Skeletal muscle tissue (tissue), 5 donors: ENCODE results near the gene PDIA6. TPM values are rescaled to one million over a fixed set of nuclear protein-coding genes. Genes with fewer than 3 reads are reported as not detected.

Source experiments
- H3K27ac ChIP-seq: one replicate; pipeline ENCODE4 v1.7.0; 2013; ENCODE audit warnings: mild to moderate bottlenecking, low read depth, low read length, inconsistent platforms
- H3K27me3 ChIP-seq, 3 donors: one replicate each; pipeline ENCODE4 v1.7.0; 2013; ENCODE audit warnings: low read length in 3 of 3; ENCODE audit not compliant: control insufficient read depth in 3 of 3, insufficient read depth in 3 of 3
- H3K36me3 ChIP-seq, 3 donors: one replicate each; pipeline ENCODE4 v1.7.0; 2013; ENCODE audit warnings: low read length in 3 of 3; ENCODE audit not compliant: control insufficient read depth in 3 of 3, insufficient read depth in 3 of 3
- H3K4me1 ChIP-seq, 3 donors: one replicate each; pipeline ENCODE4 v1.7.0; 2013; ENCODE audit warnings: low read length in 3 of 3, mild to moderate bottlenecking in 3 of 3; ENCODE audit not compliant: control insufficient read depth in 3 of 3, insufficient read depth in 3 of 3
- H3K4me3 ChIP-seq, 3 donors: one replicate each; pipeline ENCODE4 v1.7.0; 2013; ENCODE audit warnings: low read length in 3 of 3
- H3K9ac ChIP-seq, 3 donors: one replicate each; pipeline ENCODE4 v1.7.0; 2013; ENCODE audit warnings: low read length in 3 of 3, mild to moderate bottlenecking in 3 of 3, moderate library complexity in 2 of 3, low read depth in 1 of 3
- H3K9me3 ChIP-seq, 3 donors: one replicate each; pipeline ENCODE4 v1.7.0; 2013; ENCODE audit warnings: low read length in 3 of 3; ENCODE audit not compliant: control insufficient read depth in 3 of 3
- small RNA-seq: library from RNA; depleted of rRNA; stranded (forward); fragments of <200 nt; gene quantifications from one replicate; pipeline ENCODE3, GENCODE V24; 2014
- total RNA-seq: library from RNA; depleted of rRNA; stranded (reverse); fragments of >200 nt; gene quantifications from one replicate; pipeline ENCODE4 v1.2.3, GENCODE V29; 2014
- donor health status: Osteomylitis.

Gene PDIA6
- total RNA-seq, 1 donor from 2014 or later: 138 TPM

DNA sequence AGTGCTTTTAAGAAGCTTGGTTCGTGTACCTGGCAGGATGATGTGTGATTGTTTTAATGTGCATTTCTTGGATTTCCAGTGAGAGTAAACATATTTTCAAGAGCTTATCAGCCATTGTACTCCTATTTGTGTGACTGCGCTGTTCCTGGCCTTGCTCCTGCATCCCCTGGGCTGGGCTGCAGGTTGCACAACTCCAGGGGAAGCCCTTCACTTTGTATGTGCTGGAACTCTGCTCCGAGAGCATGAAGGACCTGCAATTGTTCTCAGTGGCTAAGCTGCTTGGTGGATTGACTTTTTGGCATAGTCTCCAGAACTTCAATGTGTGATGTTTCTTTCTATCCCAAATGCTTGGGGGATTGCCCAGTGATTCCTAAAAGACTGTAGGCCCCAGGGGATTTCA is 72.4 kb downstream of the PDIA6 start:
- Histone ChIP-seq H3K9ac (no peak overlapping the region), H3K9me3 (no peaks in the 10 kb centered on the region), H3K27me3 (no peaks in the 10 kb centered on the region), H3K27ac (no peak overlapping the region), H3K36me3 (no peaks in the 10 kb centered on the region), H3K4me3 (no peak overlapping the region), H3K4me1 (no peaks in the 10 kb centered on the region)

GRCh38 chr2:10738192-10738591 is 74.4 kb downstream of the PDIA6 start:
- H3K9ac ChIP-seq: no peak overlapping the region
- H3K36me3 ChIP-seq: no peaks in the 10 kb centered on the region
- H3K27ac ChIP-seq: no peak overlapping the region
- H3K4me3 ChIP-seq: no peak overlapping the region
- H3K9me3 ChIP-seq: no peaks in the 10 kb centered on the region
- no peaks in the 10 kb centered on the region for H3K27me3 ChIP-seq
- no peaks in the 10 kb centered on the region for H3K4me1 ChIP-seq

- H3K9ac ChIP-seq: no peak overlapping the region
- no peaks in the 10 kb centered on the region for H3K27me3 ChIP-seq
- no peak overlapping the region for H3K4me3 ChIP-seq
- no peaks in the 10 kb centered on the region for H3K4me1 ChIP-seq
- H3K36me3 ChIP-seq: no peaks in the 10 kb centered on the region
- no peak overlapping the region for H3K27ac ChIP-seq
- no peaks in the 10 kb centered on the region for H3K9me3 ChIP-seq
These were observed 78.6 kb downstream of the PDIA6 start for GRCh38 chr2:10733980-10734379.

DNA sequence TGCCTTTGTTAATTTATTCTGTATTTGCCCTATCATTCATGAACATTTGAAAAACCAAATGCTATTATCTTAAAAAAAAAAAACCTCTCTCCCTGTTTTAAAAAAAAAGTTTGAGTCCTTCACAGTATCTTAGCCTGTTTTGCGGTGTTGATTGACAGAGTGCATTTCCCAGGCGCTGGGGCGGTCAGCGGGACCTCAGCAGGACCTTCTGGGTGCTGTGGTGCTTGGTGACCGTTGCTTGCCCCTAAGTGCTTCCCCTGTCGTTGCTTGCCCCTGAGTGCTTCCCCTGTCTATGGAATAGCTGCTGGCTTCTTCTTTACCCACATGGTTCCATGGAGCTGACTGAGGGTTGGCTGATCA is 79.0 kb downstream of the PDIA6 start:
- Histone ChIP-seq H3K27ac (no peak overlapping the region), H3K27me3 (no peaks in the 10 kb centered on the region), H3K9ac (no peak overlapping the region), H3K9me3 (no peaks in the 10 kb centered on the region), H3K4me3 (no peak overlapping the region), H3K36me3 (no peaks in the 10 kb centered on the region), H3K4me1 (no peaks in the 10 kb centered on the region)

Small RNA genes within 50 kb of the gene (small RNA-seq; reads per million reads assigned to genes)
- gene RNU7-138P (not detected), gene RNU7-176P (not detected)

Other genes with a start within 250 kb of the PDIA6 start
- 36.5 TPM for gene NOL10, start 122.8 kb downstream of the PDIA6 start, total RNA-seq
- gene ATP6V1C2, start 91.2 kb downstream of the PDIA6 start, total RNA-seq: under 0.01 TPM
- 1.6 TPM for gene KCNF1, start 99.1 kb upstream of the PDIA6 start, total RNA-seq